NCI-H1092 (cell line): ENCODE results near the gene ZNF740.

Experiments used
- DNase-seq: peaks from one replicate; lab custom pipeline; 2025; lab: John Stamatoyannopoulos, UW

Gene ZNF740

DNA sequence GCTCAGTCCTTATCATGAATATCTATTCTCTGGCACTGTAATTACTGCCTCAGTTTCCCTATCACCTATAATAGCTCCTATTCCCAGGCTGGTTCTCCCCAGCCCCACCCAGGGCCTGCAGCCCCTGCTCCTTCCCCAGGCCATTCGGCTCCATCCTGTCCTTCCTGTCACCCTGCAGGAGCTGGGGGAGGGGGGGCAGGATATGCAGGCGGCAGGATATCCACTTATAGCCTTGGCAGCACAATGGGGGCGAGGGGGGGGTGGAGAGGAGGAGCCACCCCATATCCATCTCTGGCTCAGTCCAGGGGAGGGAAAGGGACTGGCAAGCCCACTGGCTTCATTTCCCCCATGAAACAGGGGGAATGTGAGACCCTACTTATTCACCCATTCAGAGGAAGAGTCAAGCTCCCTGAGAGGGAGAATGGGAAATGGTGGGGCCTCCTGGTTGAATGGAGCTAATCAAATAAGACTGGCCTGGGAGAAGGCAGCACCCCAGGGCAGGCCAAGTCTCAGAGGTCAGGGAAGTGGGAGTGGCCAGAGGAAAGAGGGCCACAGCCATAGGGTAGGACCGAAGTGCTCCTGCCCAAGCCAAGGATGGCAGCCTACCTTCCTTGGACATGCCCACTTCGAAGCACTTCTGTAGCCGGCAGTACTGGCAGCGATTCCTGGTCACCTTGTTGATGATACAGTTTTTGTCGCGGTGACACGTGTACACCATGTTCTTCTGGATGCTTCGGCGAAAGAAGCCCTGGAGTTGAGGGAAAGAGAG, 34.3 kb downstream of the ZNF740 start:
- no peak for DNase-seq

DNA sequence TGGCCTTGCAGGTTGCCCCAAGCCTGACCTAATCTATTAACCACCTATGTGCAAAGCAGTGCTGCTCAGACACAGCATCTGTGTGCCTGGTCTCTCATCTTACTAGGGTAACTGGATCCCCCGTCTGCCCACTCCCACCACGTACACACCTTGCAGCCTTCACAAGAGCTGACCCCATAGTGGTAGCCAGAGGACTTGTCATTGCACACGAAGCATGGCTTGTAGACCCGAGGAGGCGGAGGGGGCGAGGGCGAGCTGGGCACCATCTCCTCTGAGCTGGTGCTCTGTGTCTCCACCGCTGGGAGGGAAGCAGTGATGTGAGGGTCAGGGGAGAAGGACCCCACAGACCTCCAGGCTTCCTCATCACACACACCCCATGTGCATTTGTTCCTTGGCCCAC, 35.0 kb downstream of the ZNF740 start:
- DNase-seq = no peak

- no peak for DNase-seq
These were observed 36.8 kb downstream of the ZNF740 start for GRCh38 chr12:53217051-53217930.

GRCh38 chr12:53217931-53218307, 37.4 kb downstream of the ZNF740 start:
- no peak for DNase-seq

DNA sequence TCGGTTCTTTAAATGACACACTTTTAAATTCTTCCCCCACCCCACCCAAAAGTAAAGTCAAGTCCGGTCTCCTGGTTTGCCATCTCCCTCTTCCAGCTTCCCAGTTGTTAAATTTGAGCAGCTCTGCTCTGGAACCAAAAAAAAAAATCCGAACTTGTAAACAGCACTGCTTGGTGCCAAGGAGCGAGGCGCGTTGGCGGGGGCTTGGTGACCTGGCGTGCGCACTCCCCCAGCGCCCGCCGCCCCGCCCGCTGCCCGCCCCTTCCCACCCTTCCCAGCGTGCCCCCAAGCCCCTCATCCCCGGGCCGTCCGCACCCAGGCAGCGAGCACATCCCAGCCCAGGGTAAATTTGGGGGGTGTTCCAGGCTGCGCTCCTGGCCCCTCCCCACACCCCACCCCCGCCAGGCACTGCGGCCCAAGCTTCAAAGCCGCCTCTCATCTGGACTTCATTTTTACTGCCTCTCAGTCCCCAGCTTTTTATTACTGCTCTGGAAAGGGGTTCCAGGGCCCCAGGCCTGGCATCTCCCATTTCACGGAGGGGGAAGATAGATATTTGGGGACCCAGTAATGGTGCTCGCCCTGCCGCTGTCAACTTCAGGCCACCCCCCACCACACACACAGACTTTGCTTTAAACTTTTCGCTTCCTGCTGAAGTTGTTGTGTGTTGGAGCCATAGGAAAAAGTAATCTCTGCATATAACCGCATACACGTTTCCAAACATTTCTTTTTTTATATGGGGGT, 38.2 kb downstream of the ZNF740 start:
- DNase-seq = no peak

- no peak for DNase-seq
These were observed 38.9 kb downstream of the ZNF740 start for GRCh38 chr12:53219292-53219955.

- no peak for DNase-seq
These were observed 39.6 kb downstream of the ZNF740 start for GRCh38 chr12:53219956-53220693.

GRCh38 chr12:53220694-53221202, 40.2 kb downstream of the ZNF740 start:
- no peak for DNase-seq

- DNase-seq = no peak
These were observed 40.9 kb downstream of the ZNF740 start for GRCh38 chr12:53221203-53222080.

DNA sequence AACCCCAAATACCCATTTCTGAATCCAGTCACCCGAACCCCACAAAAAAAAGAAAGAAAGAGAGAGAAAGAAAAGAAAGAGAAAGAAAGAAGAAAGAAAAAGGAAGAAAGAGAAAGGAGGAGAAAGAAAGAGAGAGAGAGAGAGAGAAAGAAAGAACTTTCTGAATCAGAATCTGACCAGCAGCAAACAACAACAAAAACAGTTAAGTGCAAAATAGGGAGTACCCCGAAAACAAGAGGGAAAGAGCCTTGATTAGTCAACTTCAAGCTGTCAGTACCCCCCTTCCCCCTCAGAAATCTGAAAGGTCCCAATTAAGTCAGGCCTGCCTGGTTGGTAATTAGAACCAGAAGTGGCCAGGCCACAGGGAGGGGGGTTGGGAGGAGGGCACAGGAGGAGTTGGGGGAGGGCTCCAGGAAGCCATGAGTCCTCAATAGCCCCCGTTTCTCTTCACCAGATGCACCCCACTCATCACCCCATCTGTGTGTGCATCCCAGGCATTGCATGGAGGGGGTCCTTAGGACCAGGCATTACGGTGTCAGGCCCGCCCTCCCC, 41.7 kb downstream of the ZNF740 start:
- DNase-seq = no peak

- no peak for DNase-seq
These were observed 42.3 kb downstream of the ZNF740 start for GRCh38 chr12:53222806-53223261.

GRCh38 chr12:53223389-53224060, 43.0 kb downstream of the ZNF740 start:
- no peak for DNase-seq

DNA sequence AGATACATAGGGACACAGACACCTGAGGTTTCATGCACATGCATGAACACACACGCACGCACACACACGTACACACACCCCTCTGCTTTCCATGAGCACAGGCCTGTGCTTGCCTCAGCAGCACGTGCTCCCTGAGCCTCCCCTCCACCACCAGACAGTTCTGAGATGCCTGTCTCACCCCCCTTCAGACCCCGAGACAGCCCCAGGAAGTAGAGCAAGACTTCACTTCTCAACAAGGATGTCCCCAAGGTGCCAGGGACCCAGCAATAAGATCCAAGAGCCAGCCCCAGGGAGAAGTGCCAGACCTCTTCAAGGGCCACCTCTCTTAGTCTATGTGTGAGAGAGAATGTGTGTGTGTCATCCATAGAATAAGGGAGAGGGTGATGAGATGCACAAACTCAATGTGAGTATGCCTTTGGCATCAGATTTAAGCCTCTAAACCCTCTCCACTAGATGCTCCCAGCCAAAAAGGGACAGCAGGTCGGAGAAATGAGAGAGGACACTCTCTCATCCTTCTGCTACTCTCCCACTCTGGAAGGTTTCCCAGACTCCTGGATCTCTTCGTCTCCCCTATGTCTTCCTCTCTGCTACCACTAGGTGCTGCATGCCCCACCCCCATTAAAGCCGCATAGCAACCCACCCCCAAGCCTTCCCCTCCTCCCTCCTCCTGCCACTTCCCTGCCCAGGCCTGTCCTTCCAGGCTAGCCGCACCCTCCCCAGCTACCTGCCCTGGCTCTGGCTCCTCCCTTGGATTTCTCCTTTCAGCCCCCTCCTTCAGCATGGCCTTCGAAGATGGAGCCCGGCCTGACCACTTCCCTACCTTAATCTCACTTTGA, 43.8 kb downstream of the ZNF740 start:
- DNase-seq = no peak

GRCh38 chr12:53224897-53225634, 44.5 kb downstream of the ZNF740 start:
- no peak for DNase-seq

DNA sequence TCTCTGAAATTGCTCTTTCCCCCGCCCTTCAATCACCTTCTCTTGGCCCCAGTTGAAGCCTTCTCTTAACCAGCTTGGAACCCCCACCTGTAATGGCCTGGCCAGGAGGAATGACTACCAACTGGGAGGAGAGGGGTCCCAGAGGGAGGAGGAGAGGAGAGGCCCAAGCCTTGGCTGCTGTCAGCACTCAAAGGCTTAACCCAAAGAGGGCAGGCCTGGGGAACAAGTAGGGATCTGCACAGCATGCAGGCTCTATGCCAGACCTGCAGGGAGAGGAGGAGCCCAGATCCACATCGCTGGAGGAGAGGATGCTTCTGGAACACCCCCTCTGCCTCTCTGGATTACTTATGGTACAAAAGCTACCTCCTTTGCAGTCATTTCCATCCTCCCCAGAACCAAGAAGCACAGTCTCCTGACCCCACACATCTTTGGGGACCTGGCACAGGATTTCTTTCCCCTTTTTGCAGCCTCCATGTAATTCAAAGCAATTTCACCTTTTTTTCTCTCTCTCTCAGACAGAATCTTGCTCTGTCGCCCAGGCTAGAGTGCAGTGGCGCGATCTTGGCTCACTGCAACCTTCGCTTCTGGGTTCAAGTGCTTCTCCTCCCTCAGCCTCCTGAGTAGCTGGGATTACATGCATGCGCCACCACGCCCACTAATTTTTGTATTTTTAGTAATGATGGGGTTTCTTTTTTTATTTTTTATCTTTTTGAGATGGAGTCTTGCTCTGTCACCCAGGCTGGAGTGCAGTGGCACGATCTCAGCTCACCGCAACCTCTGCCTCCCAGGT, 45.3 kb downstream of the ZNF740 start:
- DNase-seq = no peak

DNA sequence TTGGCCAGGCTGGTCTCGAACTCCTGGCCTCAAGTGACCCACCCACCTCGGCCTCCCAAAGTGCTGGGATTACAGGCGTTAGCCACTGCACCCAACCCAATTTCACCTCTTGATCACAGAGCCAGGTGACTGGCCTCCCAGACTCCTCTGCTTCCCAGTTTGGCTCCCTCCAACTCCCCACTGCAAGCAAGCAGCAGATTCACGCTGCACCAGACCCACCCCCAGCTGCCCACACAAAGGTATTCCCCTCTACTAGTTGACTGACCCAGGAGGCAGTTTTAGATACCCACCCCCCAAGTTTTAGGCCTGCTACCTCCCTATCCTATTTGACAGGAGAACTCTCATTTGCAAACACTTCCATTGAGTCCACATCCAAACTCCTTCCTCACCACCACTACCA, 46.3 kb downstream of the ZNF740 start:
- DNase-seq = no peak

GRCh38 chr12:53227341-53227740, 46.8 kb downstream of the ZNF740 start:
- DNase-seq = no peak
